Parathyroid adenoma (tissue), 2 donors: ENCODE data around the gene DICER1.

Experiments used
- H2AFZ ChIP-seq: fragments of 300-600 bp; sonication (generic); one replicate; pipeline ENCODE4 v1.7.0; 2017; ENCODE audit warnings: antibody characterized with exemption, mild to moderate bottlenecking
- H3K27ac ChIP-seq: fragments of 300-600 bp; sonication (generic); one replicate; pipeline ENCODE4 v1.7.0; 2017
- H3K27me3 ChIP-seq: fragments of 300-600 bp; sonication (generic); one replicate; pipeline ENCODE4 v1.7.0; 2017; ENCODE audit warnings: low read length; ENCODE audit not compliant: control insufficient read depth, insufficient read depth
- H3K36me3 ChIP-seq: fragments of 300-600 bp; sonication (generic); one replicate; pipeline ENCODE4 v1.7.0; 2017; ENCODE audit warnings: low read length; ENCODE audit not compliant: control insufficient read depth, insufficient read depth
- H3K4me1 ChIP-seq: fragments of 300-600 bp; sonication (generic); one replicate; pipeline ENCODE4 v1.7.0; 2017; ENCODE audit warnings: control low read depth
- H3K4me2 ChIP-seq: fragments of 300-600 bp; sonication (generic); one replicate; pipeline ENCODE4 v1.7.0; 2017; ENCODE audit warnings: low read length
- H3K4me3 ChIP-seq: fragments of 300-600 bp; sonication (generic); one replicate; pipeline ENCODE4 v1.7.0; 2017; ENCODE audit warnings: low read depth, low read length
- H3K79me2 ChIP-seq: fragments of 300-600 bp; sonication (generic); one replicate; pipeline ENCODE4 v1.7.0; 2017; ENCODE audit warnings: control low read depth
- H3K9ac ChIP-seq: fragments of 300-600 bp; sonication (generic); one replicate; pipeline ENCODE4 v1.7.0; 2017; ENCODE audit warnings: mild to moderate bottlenecking
- H3K9me3 ChIP-seq: fragments of 300-600 bp; sonication (generic); one replicate; pipeline ENCODE4 v1.7.0; 2017; ENCODE audit warnings: low read length; ENCODE audit not compliant: control insufficient read depth
- CTCF ChIP-seq: fragments of 300-600 bp; sonication (generic); IDR thresholded peaks from one replicate; pipeline ENCODE4 v1.7.0; 2017; ENCODE audit warnings: antibody characterized with exemption, mild to moderate bottlenecking
- donor health status: primary hyperparathyroidism.

Gene DICER1

DNA sequence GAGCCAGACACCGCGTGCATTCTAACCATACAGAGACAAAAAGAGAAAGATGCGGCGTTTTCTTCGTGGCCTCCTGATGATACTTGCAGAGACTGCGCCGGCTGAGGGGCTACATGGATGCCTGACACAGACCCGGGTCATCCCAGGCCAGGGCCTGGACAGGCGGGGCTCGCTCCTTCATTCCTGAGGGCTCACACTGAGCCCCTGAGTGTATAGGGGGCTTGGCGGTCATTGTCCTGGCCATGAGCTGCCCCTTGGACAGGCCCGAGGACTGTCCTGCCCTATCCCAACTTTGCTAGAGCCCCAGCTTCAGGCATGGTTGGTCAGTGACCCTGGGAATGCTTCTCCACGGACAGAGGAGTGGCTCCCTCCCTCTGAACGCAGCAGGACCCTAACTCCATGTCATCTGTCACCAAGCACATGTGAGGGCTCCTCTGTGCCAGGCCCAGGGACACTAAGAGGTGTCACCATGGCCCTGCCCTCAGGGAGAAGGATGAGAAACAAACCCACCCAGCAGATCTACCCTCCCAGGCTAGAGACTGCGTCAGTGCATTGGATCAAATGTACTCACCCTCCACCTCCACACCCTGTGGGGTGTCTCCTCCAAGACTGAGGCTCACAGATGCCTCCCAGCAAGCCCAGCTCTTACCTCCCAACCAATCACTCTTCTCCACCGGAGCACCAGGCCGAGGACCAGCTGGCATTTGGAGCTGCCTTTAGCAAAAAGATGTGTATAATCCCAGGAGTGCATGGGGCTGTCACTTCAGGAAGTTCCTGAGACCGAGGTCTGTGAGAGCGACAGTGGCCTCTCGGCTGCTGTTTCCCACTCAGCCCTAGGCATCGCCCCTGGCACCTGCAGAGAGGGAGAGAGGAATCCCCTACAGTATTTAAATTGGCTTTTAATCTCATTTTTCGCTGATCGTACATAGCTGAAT is 102.7 kb downstream of the DICER1 start:
- no peak for TF ChIP-seq CTCF
- Histone ChIP-seq H3K9ac (no peak overlapping the region), H3K27me3 (no peaks in the 10 kb centered on the region), H3K27ac (no peak overlapping the region), H3K9me3 (no peaks in the 10 kb centered on the region), H3K36me3 (no peaks in the 10 kb centered on the region), H3K4me3 (no peak overlapping the region), H3K79me2 (no peaks in the 10 kb centered on the region), H3K4me1 (no peaks in the 10 kb centered on the region), H2AFZ (no peak overlapping the region), H3K4me2 (no peak overlapping the region)

GRCh38 chr14:95052016-95052585 is 105.2 kb downstream of the DICER1 start:
- no peak for TF ChIP-seq CTCF
- Histone ChIP-seq H3K27ac (no peak overlapping the region), H3K4me2 (no peak overlapping the region), H3K27me3 (no peaks in the 10 kb centered on the region), H3K79me2 (no peaks in the 10 kb centered on the region), H2AFZ (no peak overlapping the region), H3K4me1 (no peaks in the 10 kb centered on the region), H3K4me3 (no peak overlapping the region), H3K36me3 (no peaks in the 10 kb centered on the region), H3K9me3 (no peaks in the 10 kb centered on the region), H3K9ac (no peak overlapping the region)

DNA sequence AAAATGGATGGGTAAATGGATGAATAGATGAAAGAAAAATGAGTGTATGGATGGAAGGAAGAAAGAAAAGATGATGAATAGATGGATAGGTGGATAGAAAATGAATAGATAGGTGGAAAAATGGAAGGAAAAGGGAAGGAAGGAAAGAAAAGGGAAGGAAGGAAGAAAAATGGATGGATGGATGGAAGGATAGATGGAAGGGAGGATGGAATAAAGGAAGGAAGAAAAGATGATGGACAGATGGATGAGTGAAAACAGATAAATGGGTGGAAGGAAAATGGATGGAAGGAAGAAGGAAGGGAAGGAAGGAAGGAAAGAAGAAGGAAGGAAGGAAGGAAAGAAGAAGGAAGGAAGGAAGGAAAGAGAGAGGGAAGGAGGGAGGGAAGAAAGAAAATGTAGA is 107.4 kb downstream of the DICER1 start:
- H3K4me3 ChIP-seq, result no peak overlapping the region
- no peak for TF ChIP-seq CTCF
- H2AFZ ChIP-seq, result no peak overlapping the region
- H3K9me3 ChIP-seq, result no peaks in the 10 kb centered on the region
- H3K27me3 ChIP-seq, result no peaks in the 10 kb centered on the region
- no peak overlapping the region for H3K27ac ChIP-seq
- no peaks in the 10 kb centered on the region for H3K79me2 ChIP-seq
- no peak overlapping the region for H3K9ac ChIP-seq
- H3K4me1 ChIP-seq, result no peaks in the 10 kb centered on the region
- H3K4me2 ChIP-seq, result no peak overlapping the region
- H3K36me3 ChIP-seq, result no peaks in the 10 kb centered on the region

DNA sequence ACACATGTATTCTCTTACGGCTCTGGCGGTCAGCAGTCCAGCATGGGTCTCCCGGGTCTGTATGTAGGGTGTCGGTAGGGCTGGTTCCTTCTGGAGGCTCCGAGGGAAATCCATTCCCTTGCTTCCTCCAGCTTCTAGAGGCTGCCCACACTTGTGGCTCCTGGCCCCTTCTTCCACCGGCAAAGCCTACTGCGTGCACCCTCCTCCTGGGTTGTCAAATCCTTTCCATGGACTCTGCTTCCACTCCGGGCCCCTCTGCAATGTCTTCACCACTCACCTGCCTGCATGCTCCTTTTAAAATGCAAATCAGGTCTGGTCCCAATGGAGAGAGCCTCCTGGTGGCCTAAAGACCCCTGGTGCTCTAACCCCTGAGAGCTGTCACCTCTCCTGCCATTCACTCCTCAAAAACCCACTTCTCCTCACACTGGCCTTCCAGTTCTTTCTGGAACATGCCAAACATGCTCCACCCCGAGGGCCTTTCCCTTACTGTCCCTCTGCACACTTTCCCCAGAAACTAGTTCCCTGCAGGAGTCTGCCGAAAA is 108.5 kb downstream of the DICER1 start:
- no peak overlapping the region for H3K9ac ChIP-seq
- H3K4me1 ChIP-seq, result no peaks in the 10 kb centered on the region
- TF ChIP-seq CTCF, result no peak

More for the DNA sequence above, 108.5 kb downstream of the DICER1 start:
- H3K79me2 ChIP-seq, result no peaks in the 10 kb centered on the region
- no peaks in the 10 kb centered on the region for H3K27me3 ChIP-seq
- H3K4me2 ChIP-seq, result no peak overlapping the region
- H3K9me3 ChIP-seq, result no peaks in the 10 kb centered on the region
- no peaks in the 10 kb centered on the region for H3K36me3 ChIP-seq
- H3K4me3 ChIP-seq, result no peak overlapping the region
- no peak overlapping the region for H3K27ac ChIP-seq
- no peak overlapping the region for H2AFZ ChIP-seq
